Measurements from ENCODE around the gene PCNX1.

PCNX1 gene

GRCh38 chr14:70871863-70872677 is 35.2 kb upstream of the PCNX1 start:
- no peak for TF ChIP-seq TAF1 (IDR thresholded peaks at IDR 0.05; ENCODE audit: borderline replicate concordance, insufficient read depth, low read length)
- no peak for TF ChIP-seq SIN3A (IDR thresholded peaks at IDR 0.05; ENCODE audit: borderline replicate concordance, insufficient read depth, low read length)
- TF ChIP-seq POLR2AphosphoS5 (IDR thresholded peaks at IDR 0.05; ENCODE audit: low read depth, low read length), result no peak
- no peak for TF ChIP-seq REST (IDR thresholded peaks at IDR 0.05; ENCODE audit: insufficient read depth in 1 of 2, low read depth in 2 of 2, low read length in 2 of 2)
- no peak for TF ChIP-seq FOXP2 (optimal IDR thresholded peaks at IDR 0.05; ENCODE audit: borderline replicate concordance, extremely low read depth, extremely low read length, insufficient read depth)

GRCh38 chr14:70872678-70873020 is 34.6 kb upstream of the PCNX1 start:
- no peak for TF ChIP-seq TAF1 (IDR thresholded peaks at IDR 0.05; ENCODE audit: borderline replicate concordance, insufficient read depth, low read length)
- no peak for TF ChIP-seq REST (IDR thresholded peaks at IDR 0.05; ENCODE audit: insufficient read depth in 1 of 2, low read depth in 2 of 2, low read length in 2 of 2)
- no peak for TF ChIP-seq SIN3A (IDR thresholded peaks at IDR 0.05; ENCODE audit: borderline replicate concordance, insufficient read depth, low read length)
- TF ChIP-seq POLR2AphosphoS5 (IDR thresholded peaks at IDR 0.05; ENCODE audit: low read depth, low read length), result no peak
- no peak for TF ChIP-seq FOXP2 (optimal IDR thresholded peaks at IDR 0.05; ENCODE audit: borderline replicate concordance, extremely low read depth, extremely low read length, insufficient read depth)

GRCh38 chr14:70873627-70874026 is 33.6 kb upstream of the PCNX1 start:
- TF ChIP-seq FOXP2 (optimal IDR thresholded peaks at IDR 0.05; ENCODE audit: borderline replicate concordance, extremely low read depth, extremely low read length, insufficient read depth), result no peak
- TF ChIP-seq POLR2AphosphoS5 (IDR thresholded peaks at IDR 0.05; ENCODE audit: low read depth, low read length), result no peak
- TF ChIP-seq SIN3A (IDR thresholded peaks at IDR 0.05; ENCODE audit: borderline replicate concordance, insufficient read depth, low read length), result no peak
- no peak for TF ChIP-seq REST (IDR thresholded peaks at IDR 0.05; ENCODE audit: insufficient read depth in 1 of 2, low read depth in 2 of 2, low read length in 2 of 2)
- no peak for TF ChIP-seq TAF1 (IDR thresholded peaks at IDR 0.05; ENCODE audit: borderline replicate concordance, insufficient read depth, low read length)

- no peak for TF ChIP-seq FOXP2 (optimal IDR thresholded peaks at IDR 0.05; ENCODE audit: borderline replicate concordance, extremely low read depth, extremely low read length, insufficient read depth)
- TF ChIP-seq SIN3A (IDR thresholded peaks at IDR 0.05; ENCODE audit: borderline replicate concordance, insufficient read depth, low read length), result no peak
- no peak for TF ChIP-seq POLR2AphosphoS5 (IDR thresholded peaks at IDR 0.05; ENCODE audit: low read depth, low read length)
- TF ChIP-seq TAF1 (IDR thresholded peaks at IDR 0.05; ENCODE audit: borderline replicate concordance, insufficient read depth, low read length), result no peak
- no peak for TF ChIP-seq REST (IDR thresholded peaks at IDR 0.05; ENCODE audit: insufficient read depth in 1 of 2, low read depth in 2 of 2, low read length in 2 of 2)
These were observed 27.8 kb upstream of the PCNX1 start for GRCh38 chr14:70879448-70879847.

Data from PFSK-1 (cell line).